T-helper 1 cell (primary cell): ENCODE data around the gene RELN.

Experiments used
- DNase-seq, 5 donors: peaks; one replicate each; pipeline ENCODE4 v3.0.0-alpha.2; 2012 to 2020

RELN gene

GRCh38 chr7:103668279-103668941, 321.0 kb downstream of the RELN start:
- DNase-seq, result no peak

DNA sequence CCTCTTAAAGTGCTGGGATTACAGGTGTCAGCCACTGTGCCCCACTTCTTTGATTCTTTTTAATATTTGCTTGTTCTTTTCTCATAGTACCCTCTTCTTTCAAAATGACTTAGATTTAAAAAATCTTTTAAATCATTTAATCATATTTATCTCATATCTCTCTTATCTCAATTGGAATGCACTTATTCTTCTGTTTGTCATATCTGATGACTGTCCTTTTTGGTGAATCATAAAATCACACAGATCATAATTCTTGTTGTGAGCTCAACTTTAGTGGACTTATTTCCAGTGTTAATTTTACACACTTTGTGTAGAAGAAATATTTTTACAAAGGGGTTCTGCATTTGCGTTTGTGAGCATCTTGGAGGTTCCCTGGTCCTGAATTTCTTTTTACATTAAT, 323.1 kb downstream of the RELN start:
- no peak for DNase-seq

DNA sequence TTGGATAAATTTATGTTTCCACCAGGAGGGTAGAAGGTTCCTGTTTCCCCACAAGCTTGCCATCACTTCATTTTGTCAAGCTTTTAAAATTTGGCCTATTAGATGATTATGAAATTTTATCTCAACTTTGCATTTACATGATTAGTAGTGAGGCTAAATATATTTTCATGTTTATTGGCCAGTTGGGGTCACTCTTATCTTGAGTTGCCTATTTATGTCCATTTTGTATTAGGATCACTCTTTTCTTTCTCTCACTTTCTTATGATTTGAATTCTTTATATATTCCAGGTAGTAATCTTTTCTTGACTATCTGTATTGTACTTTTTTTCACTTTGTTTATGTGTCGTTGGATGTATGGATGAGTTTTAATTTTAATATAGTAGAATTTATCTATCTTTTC, 324.9 kb downstream of the RELN start:
- no peak for DNase-seq

DNA sequence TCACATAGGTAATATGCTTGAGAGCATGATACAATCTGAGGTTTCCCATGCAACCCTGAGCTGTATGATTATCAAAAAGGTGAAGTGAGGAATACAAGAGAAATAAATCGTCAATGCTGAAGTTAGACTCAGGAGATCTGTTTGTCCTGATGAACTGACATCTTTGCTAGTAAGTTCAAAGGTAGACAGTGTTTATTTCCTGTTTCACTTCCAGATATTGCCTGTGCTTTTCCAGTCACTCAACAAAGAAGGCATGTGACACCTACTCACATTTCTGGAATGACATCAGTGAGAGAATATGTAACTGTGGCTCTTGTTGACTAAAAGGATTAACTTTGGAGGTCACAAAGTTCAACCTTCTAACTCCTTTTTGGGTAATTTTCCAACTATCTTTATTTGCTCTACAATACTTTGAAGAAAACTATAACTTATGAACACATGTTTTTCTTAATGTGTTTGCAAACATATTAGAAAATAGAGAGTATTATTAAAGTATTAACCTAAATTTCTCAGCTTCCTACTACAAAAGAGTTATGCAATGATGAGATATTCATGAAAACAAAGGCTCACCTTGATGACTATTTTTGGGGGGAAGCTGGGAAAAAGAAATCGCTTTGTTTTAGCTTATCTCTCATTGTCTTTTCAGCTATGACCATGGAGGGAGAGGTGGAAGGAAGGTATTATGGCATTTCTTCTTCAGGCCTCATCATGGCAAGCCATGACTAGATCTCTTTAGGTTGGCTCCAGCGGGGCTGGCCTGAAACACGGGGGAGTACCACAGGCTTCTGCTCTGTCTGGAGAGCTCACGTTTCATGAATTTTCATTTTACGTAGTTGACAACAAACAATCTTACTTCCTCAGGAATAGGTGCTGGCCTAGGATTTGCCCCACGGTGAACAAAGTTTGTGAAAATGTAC, 328.7 kb downstream of the RELN start:
- no peak for DNase-seq

DNA sequence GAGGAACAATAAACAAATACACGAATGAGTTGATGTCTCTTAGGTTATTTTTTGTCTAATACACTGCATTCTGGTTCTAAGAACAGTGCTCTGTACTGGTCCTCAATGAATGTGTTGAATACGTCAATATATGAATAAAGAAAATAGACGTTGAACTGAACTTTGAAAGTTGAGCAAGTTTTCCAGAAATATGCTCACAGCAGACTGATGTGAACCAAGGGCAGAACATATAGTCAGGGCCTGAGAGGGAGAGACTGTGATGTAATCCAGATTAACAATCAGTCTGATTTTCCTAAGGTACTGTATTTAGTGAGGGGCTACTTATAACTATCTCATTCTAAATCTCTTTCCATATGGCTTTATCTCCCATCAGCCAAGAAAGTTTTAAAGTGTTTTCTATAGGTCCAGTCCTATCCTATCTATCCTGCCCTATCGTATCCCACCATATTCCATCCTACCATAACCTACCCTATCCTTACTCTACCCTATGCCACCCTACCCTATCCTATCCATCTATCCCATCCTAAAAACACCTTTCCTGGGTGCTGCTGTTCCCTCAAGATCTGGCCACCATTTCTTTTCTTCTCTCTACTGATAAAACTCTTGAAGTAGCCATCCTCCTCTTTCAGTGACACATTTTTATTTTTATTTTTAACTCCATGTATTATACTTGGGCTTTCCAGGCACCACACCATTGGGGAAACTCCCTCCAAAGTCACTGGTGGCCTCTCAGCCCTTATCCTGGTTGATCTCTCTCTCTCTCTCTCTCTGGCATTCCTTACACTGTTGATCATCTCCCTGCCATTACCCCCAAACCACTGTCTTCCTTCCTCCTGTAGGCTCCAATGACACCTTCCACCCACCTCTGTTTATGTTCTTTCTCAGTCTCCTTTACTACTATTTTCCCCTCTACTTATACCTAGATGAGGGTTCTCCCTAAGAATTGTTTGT, 331.1 kb downstream of the RELN start:
- DNase-seq, result no peak

DNA sequence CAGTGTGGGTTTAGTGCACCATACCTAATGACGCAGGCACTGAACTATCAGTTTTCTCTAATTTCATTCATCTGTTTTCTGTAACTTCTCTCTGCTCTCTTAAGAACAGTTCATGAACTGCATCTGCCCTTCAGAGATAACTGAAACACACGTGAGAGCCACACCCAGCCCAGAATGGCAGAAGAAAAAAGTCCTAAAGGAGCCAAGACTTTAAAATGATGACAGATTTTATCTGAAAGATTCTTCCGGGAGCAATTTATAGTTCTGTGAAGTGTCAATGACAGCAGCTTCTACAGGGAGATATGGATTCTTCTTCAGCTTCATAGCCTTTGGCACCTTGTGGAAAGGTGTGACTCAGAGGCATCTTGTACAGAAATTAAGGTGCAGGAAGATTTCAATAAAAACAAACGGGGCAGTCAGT, 332.0 kb downstream of the RELN start:
- no peak for DNase-seq

GRCh38 chr7:103656221-103656620, 333.2 kb downstream of the RELN start:
- no peak for DNase-seq

DNA sequence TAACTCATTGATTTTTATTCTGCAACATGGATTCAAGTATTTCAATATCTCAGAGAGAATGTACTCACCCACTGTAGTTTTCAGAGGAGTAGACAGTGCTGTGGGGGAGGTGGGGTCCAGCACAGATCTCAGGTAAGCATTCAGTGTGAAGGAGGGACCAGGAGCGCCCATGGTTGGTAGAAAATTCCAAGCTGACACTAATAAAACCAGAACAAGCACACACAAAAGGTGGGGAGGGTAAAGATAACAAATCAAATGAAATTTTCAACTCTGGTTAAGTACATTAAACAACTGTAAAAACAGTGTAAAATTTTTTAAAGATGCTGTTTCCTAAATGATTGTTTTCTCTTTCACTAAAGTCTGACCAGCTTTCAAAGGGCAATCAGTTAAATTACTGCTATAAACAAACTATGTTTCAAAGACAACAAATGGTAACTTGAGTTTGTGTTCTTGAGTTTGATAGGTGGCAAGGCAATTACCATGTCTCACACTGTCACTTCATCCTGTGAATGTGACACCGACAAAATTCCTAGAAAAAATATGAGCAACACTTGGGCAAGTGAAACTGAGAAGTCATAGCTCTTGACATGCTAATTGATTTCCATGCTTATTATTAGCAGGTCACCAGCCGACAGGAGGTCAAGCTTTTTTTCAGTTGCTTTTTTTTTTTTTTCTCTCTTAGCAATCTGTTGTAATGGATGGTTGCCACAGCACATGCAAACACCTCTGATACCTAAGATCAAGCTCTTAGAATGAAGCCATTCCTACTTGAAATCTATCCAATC, 337.7 kb downstream of the RELN start:
- no peak for DNase-seq

GRCh38 chr7:103649052-103649451, 340.4 kb downstream of the RELN start:
- no peak for DNase-seq

DNA sequence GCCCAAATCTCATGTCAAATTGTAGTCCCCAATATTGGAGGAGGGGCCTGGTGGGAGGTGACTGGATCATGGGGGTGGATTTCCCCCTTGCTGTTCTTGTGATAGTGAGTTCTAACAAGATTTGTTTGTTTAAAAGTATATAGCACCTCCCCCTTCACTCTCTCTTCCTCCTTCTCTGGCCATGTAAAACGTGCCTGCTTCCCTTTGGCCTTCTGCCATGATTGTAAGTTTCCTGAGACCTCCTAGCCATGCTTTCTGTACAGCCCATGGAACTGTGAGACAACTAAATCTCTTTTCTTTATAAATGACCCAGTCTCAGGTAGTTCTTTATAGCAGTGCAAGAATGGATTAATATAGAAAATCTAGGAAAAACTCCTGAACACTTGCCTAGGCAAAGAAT, 341.3 kb downstream of the RELN start:
- DNase-seq, result no peak

GRCh38 chr7:103644319-103644718, 345.1 kb downstream of the RELN start:
- no peak for DNase-seq

DNA sequence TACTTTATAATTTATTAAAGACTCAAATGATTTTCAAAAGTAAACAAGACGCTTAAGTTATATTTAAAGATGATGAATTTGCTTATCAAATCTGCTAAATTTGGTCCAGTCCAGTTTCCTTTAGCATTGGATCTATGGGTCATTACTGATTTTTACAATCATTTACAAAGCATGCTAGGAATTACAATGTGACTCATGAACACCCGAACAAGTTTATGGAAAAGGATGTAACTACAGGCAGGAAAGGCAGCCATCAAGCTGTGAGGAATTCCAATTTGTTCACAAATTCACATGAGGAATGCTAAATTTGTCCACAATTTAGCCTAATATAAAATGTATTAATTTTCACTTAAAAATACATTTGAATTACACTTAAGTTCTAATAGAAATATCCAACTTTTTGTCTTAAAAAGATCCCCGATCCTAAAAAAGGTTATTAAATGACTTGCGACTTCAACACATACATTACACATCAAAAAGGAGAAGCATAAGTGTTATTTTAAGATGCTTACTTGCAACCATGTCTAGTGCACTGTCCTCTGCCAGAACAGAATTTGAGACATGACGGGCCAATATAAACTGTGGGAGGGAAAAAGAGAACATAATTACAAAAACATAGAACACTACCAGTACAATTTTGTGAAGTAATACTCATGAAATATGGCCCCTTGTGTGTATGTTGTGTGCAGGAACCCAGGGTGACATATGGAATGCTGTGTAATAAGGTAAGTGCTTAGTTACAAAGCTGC, 349.3 kb downstream of the RELN start:
- DNase-seq, result no peak

- no peak for DNase-seq
Observed at GRCh38 chr7:103637726-103638125, 351.7 kb downstream of the RELN start.

DNA sequence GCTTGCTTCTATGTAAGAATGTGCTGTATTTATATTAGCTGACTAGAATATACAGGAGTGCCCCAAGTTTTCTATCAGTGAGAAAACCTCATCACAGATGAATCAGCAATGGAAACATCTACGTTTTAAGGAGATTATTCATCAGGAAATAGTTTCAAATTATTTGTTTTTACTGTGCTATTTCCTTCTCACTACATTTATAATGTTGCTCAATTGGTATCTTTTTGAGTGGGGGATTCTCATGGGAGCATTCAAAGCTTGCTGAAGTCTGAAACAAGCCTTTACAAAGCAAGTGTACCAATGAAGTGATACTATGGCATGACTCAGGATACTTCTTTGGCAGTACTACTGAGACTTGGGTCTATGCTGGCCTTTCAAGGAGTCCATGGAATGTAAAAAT, 352.4 kb downstream of the RELN start:
- no peak for DNase-seq

- DNase-seq, result no peak
Observed at GRCh38 chr7:103636153-103636552, 353.3 kb downstream of the RELN start.

DNA sequence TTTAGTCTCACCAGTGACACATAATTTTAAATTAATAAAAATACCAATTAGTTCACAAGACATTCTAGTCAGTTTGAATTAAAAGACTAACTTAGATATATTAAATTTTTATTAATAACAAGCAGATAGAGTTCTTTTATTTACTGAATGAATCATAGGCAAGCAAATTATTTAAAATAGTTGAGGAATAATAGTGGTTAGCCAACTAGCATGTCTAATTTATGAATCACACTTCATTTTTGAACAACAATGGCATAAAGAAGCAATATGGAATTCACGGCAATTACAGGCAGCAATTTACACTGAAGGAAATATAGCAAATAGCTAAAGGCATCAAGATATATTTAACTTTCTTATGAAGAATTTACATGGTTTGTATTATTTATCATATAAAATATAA, 356.5 kb downstream of the RELN start:
- no peak for DNase-seq

GRCh38 chr7:103632005-103632639, 357.3 kb downstream of the RELN start:
- no peak for DNase-seq

DNA sequence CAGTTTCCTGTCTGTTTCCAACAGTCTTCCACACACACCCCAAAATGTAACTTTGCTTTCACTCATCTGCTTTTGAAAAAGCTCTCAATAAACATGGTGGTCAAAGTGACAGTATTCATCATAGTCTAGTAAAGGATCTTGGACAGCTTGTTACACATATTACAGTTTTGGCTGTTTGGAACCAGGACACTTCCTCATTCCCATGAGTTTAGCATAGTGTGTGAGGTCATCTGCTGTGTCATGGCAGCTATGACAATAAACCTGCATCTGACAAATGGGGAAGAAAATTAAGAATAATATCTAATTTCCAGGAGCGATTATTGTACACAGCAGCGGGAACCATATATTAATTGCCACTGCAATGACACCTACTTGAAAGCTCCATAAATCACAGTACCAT, 359.1 kb downstream of the RELN start:
- DNase-seq, result no peak

DNA sequence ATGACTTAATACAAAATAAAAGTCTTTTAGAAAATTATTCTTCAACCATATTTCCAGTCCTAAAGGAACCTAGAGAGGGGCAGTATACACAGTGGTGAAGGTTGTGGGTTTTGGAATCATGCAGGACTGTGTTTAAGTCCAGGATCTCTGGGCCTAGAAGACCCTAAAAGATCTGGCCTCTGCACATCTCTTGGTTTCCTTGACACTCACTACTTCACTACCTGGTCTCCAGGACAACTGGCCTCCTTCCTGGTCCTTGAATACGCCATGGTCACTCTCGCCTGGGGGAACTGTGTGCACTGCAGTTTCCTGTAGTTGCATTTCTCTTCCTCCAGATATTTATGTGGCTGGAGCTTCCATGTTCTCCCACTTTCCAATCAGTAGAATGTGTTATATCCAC, 360.7 kb downstream of the RELN start:
- no peak for DNase-seq

GRCh38 chr7:103626776-103627175, 362.7 kb downstream of the RELN start:
- DNase-seq, result no peak

DNA sequence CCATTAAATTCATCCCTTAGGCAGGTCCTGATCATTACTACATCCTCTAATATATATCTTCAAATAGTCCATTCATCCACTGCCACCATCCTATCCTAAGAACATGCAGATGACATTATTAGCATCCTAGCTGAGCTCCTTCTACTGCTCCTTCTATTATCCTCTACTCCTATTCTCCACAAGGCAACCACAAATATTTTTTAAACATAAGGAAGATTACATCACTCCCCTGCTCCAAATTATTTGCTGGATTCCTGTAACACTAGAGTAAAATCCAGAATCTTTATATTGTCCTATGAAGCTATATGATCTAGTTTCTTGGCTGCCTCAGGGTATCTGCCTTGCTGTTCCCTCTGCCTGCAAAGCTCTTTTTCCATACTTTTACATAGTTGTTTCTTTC, 367.2 kb downstream of the RELN start:
- DNase-seq, result no peak
